ENCODE data around the gene AOX1. TPM values are rescaled to one million over a fixed set of nuclear protein-coding genes. Genes with fewer than 3 reads are reported as not detected.

AOX1 gene
- total and polyA plus RNA-seq, 2 experiments from 2014 or later, result 1.4 to 5.0 TPM

DNA sequence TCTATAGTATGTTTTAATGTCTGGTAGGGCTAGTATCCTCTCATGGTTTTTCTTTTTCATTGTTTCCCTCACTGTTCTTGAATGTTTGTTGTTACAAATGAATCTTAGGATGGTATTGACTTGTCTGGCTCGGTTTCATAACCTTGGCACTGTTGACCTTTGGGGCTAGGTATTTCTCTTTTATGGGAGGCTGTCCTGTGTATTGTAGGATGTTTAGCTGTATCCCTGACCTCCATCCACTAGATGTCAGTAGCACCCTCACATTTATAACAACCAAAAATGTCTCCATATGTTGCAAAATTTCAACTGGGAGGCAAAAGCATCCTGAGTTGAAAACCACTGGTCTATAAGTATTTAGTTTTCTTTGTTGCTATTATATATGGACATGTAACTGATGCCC lies 7.0 kb upstream of the AOX1 start (continued):
- TF ChIP-seq, protein P1, sequence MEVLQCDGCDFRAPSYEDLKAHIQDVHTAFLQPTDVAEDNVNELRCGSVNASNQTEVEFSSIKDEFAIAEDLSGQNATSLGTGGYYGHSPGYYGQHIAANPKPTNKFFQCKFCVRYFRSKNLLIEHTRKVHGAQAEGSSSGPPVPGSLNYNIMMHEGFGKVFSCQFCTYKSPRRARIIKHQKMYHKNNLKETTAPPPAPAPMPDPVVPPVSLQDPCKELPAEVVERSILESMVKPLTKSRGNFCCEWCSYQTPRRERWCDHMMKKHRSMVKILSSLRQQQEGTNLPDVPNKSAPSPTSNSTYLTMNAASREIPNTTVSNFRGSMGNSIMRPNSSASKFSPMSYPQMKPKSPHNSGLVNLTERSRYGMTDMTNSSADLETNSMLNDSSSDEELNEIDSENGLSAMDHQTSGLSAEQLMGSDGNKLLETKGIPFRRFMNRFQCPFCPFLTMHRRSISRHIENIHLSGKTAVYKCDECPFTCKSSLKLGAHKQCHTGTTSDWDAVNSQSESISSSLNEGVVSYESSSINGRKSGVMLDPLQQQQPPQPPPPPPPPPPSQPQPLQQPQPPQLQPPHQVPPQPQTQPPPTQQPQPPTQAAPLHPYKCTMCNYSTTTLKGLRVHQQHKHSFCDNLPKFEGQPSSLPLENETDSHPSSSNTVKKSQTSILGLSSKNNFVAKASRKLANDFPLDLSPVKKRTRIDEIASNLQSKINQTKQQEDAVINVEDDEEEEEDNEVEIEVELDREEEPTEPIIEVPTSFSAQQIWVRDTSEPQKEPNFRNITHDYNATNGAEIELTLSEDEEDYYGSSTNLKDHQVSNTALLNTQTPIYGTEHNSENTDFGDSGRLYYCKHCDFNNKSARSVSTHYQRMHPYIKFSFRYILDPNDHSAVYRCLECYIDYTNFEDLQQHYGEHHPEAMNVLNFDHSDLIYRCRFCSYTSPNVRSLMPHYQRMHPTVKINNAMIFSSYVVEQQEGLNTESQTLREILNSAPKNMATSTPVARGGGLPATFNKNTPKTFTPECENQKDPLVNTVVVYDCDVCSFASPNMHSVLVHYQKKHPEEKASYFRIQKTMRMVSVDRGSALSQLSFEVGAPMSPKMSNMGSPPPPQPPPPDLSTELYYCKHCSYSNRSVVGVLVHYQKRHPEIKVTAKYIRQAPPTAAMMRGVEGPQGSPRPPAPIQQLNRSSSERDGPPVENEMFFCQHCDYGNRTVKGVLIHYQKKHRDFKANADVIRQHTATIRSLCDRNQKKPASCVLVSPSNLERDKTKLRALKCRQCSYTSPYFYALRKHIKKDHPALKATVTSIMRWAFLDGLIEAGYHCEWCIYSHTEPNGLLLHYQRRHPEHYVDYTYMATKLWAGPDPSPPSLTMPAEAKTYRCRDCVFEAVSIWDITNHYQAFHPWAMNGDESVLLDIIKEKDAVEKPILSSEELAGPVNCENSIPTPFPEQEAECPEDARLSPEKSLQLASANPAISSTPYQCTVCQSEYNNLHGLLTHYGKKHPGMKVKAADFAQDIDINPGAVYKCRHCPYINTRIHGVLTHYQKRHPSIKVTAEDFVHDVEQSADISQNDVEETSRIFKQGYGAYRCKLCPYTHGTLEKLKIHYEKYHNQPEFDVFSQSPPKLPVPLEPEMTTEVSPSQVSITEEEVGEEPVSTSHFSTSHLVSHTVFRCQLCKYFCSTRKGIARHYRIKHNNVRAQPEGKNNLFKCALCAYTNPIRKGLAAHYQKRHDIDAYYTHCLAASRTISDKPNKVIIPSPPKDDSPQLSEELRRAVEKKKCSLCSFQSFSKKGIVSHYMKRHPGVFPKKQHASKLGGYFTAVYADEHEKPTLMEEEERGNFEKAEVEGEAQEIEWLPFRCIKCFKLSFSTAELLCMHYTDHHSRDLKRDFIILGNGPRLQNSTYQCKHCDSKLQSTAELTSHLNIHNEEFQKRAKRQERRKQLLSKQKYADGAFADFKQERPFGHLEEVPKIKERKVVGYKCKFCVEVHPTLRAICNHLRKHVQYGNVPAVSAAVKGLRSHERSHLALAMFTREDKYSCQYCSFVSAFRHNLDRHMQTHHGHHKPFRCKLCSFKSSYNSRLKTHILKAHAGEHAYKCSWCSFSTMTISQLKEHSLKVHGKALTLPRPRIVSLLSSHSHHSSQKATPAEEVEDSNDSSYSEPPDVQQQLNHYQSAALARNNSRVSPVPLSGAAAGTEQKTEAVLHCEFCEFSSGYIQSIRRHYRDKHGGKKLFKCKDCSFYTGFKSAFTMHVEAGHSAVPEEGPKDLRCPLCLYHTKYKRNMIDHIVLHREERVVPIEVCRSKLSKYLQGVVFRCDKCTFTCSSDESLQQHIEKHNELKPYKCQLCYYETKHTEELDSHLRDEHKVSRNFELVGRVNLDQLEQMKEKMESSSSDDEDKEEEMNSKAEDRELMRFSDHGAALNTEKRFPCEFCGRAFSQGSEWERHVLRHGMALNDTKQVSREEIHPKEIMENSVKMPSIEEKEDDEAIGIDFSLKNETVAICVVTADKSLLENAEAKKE (CRISPR knock-in tag; IDR thresholded peaks at IDR 0.05), result no peak
- TF ChIP-seq STAT1 (IDR thresholded peaks at IDR 0.05; ENCODE audit: unreplicated experiment) (no peak), POLR2AphosphoS5 (IDR thresholded peaks at IDR 0.05; ENCODE audit: low read depth) (no peak), EZH2phosphoT487 (IDR thresholded peaks at IDR 0.05; ENCODE audit: unreplicated experiment) (no peak)

GRCh38 chr2:200584639-200585038 lies 1.2 kb upstream of the AOX1 start:
- H4K20me1 ChIP-seq (replicated peaks; ENCODE audit: insufficient read depth), result no peaks in the 10 kb centered on the region
- 0 out of 2 replicates have a peak, but pooled peaks cover 7% of the 10 kb centered on the region for H3F3A ChIP-seq (replicated peaks; ENCODE audit: low read depth)
- H3K79me2 ChIP-seq (replicated peaks; ENCODE audit: insufficient read depth), result no peaks in the 10 kb centered on the region
- H3K4me1 ChIP-seq (ENCODE audit: insufficient read depth), result 0 out of 2 replicates have a peak, but pooled peaks cover 7% of the 10 kb centered on the region
- H3K4me3 ChIP-seq, result no peak overlapping the region
- no peaks in the 10 kb centered on the region for H3K9me3 Mint-ChIP-seq
- TF ChIP-seq, protein P2, sequence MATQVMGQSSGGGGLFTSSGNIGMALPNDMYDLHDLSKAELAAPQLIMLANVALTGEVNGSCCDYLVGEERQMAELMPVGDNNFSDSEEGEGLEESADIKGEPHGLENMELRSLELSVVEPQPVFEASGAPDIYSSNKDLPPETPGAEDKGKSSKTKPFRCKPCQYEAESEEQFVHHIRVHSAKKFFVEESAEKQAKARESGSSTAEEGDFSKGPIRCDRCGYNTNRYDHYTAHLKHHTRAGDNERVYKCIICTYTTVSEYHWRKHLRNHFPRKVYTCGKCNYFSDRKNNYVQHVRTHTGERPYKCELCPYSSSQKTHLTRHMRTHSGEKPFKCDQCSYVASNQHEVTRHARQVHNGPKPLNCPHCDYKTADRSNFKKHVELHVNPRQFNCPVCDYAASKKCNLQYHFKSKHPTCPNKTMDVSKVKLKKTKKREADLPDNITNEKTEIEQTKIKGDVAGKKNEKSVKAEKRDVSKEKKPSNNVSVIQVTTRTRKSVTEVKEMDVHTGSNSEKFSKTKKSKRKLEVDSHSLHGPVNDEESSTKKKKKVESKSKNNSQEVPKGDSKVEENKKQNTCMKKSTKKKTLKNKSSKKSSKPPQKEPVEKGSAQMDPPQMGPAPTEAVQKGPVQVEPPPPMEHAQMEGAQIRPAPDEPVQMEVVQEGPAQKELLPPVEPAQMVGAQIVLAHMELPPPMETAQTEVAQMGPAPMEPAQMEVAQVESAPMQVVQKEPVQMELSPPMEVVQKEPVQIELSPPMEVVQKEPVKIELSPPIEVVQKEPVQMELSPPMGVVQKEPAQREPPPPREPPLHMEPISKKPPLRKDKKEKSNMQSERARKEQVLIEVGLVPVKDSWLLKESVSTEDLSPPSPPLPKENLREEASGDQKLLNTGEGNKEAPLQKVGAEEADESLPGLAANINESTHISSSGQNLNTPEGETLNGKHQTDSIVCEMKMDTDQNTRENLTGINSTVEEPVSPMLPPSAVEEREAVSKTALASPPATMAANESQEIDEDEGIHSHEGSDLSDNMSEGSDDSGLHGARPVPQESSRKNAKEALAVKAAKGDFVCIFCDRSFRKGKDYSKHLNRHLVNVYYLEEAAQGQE (IDR thresholded peaks at IDR 0.05; ENCODE audit: unreplicated experiment), result no peak
- TF ChIP-seq, protein P3, sequence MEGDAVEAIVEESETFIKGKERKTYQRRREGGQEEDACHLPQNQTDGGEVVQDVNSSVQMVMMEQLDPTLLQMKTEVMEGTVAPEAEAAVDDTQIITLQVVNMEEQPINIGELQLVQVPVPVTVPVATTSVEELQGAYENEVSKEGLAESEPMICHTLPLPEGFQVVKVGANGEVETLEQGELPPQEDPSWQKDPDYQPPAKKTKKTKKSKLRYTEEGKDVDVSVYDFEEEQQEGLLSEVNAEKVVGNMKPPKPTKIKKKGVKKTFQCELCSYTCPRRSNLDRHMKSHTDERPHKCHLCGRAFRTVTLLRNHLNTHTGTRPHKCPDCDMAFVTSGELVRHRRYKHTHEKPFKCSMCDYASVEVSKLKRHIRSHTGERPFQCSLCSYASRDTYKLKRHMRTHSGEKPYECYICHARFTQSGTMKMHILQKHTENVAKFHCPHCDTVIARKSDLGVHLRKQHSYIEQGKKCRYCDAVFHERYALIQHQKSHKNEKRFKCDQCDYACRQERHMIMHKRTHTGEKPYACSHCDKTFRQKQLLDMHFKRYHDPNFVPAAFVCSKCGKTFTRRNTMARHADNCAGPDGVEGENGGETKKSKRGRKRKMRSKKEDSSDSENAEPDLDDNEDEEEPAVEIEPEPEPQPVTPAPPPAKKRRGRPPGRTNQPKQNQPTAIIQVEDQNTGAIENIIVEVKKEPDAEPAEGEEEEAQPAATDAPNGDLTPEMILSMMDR (conservative IDR thresholded peaks at IDR 0.05; ENCODE audit: low read depth in 2 of 2), result no peak
- TF ChIP-seq, protein P4, sequence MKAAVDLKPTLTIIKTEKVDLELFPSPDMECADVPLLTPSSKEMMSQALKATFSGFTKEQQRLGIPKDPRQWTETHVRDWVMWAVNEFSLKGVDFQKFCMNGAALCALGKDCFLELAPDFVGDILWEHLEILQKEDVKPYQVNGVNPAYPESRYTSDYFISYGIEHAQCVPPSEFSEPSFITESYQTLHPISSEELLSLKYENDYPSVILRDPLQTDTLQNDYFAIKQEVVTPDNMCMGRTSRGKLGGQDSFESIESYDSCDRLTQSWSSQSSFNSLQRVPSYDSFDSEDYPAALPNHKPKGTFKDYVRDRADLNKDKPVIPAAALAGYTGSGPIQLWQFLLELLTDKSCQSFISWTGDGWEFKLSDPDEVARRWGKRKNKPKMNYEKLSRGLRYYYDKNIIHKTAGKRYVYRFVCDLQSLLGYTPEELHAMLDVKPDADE (IDR thresholded peaks at IDR 0.05), result no peak
- no peak overlapping the region for H3K27ac ChIP-seq (ENCODE audit: low read depth)
- peaks cover 14% of the 10 kb centered on the region for H3K27me3 ChIP-seq (ENCODE audit: insufficient read depth)
- H3K27ac Mint-ChIP-seq, result no peak overlapping the region
- no peak overlapping the region for H2AFZ ChIP-seq
- DNase-seq (ENCODE audit: low spot score), result no peak
- H3K36me3 ChIP-seq (ENCODE audit: insufficient read depth), result no peaks in the 10 kb centered on the region
- H3K4me2 ChIP-seq, result 0 out of 2 replicates have a peak overlapping the region, but pooled peaks have one; percentile 88
- H3K36me3 Mint-ChIP-seq (ENCODE audit: low read depth), result no peaks in the 10 kb centered on the region
- peaks cover 14% of the 10 kb centered on the region for H3K27me3 Mint-ChIP-seq (ENCODE audit: insufficient read depth, low read depth, poor library complexity)
- peaks cover 8% of the 10 kb centered on the region; the same call in 2 of the 3 replicates for H3K4me1 Mint-ChIP-seq
- H3K4me3 Mint-ChIP-seq, result peak overlapping the region; percentile 40; the same call in 2 of the 3 replicates
- no peaks in the 10 kb centered on the region for H3K9me2 ChIP-seq (ENCODE audit: insufficient read depth)
- ATAC-seq, result no peak

Measured in GM23338 (cell line).